Left kidney (tissue), 2 donors: Measurements from ENCODE around the gene ABHD17C. TPM values are rescaled to one million over a fixed set of nuclear protein-coding genes. Genes with fewer than 3 reads are reported as not detected.
"Not testable (repeated sequence)": the region's sequence is repeated elsewhere in the genome, so short reads cannot be mapped to it uniquely, and the experiment has no call there.

Experiments
- DNase-seq: peaks from one replicate; pipeline ENCODE4 v3.0.0-alpha.2; 2013
- polyA plus RNA-seq: library from polyadenylated mRNA; unstranded; fragments of 120-200 nt; gene quantifications from one replicate; pipeline ENCODE4 v1.2.1, GENCODE V29; 2013; ENCODE audit not compliant: insufficient read length

The ABHD17C gene
- polyA plus RNA-seq, 1 donor = 32.7 TPM

GRCh38 chr15:80760960-80761359 is 65.8 kb downstream of the ABHD17C start:
- no peak for DNase-seq

GRCh38 chr15:80761754-80762153 is 66.6 kb downstream of the ABHD17C start:
- no peak for DNase-seq

GRCh38 chr15:80763235-80763634 is 68.1 kb downstream of the ABHD17C start:
- DNase-seq = not testable (repeated sequence)

GRCh38 chr15:80764535-80764934 is 69.4 kb downstream of the ABHD17C start:
- DNase-seq = no peak

- no peak for DNase-seq
Observed at GRCh38 chr15:80766275-80766674, 71.2 kb downstream of the ABHD17C start.

- DNase-seq = no peak
Observed at GRCh38 chr15:80768158-80768557, 73.0 kb downstream of the ABHD17C start.

GRCh38 chr15:80769153-80769828 is 74.2 kb downstream of the ABHD17C start:
- no peak for DNase-seq

GRCh38 chr15:80769829-80770705 is 75.0 kb downstream of the ABHD17C start:
- no peak for DNase-seq

GRCh38 chr15:80773122-80773551 is 78.0 kb downstream of the ABHD17C start:
- no peak for DNase-seq

- no peak for DNase-seq
Observed at GRCh38 chr15:80773792-80774352, 78.8 kb downstream of the ABHD17C start.

GRCh38 chr15:80774486-80774885 is 79.4 kb downstream of the ABHD17C start:
- DNase-seq = no peak

GRCh38 chr15:80775338-80775737 is 80.2 kb downstream of the ABHD17C start:
- no peak for DNase-seq

- DNase-seq = peak; percentile 74
Observed at GRCh38 chr15:80776420-80777045, 81.4 kb downstream of the ABHD17C start.

- DNase-seq = no peak
Observed at GRCh38 chr15:80777137-80777536, 82.0 kb downstream of the ABHD17C start.

GRCh38 chr15:80777826-80778620 is 82.9 kb downstream of the ABHD17C start:
- DNase-seq = no peak

GRCh38 chr15:80778621-80778963 is 83.5 kb downstream of the ABHD17C start:
- no peak for DNase-seq

GRCh38 chr15:80778964-80779657 is 84.0 kb downstream of the ABHD17C start, which contains the start of gene CEMIP:
Gene CEMIP (plus strand): TSS chr15:80779370. CDS start chr15:80873880, 94,510 bp downstream.
- peak; percentile 74 for DNase-seq

GRCh38 chr15:80779658-80780415 is 84.7 kb downstream of the ABHD17C start:
- no peak for DNase-seq

GRCh38 chr15:80780416-80781221 is 85.5 kb downstream of the ABHD17C start:
- DNase-seq = peak; percentile 73
